Esophagus squamous epithelium (tissue), 4 donors: ENCODE measurements around the gene FMN2.

Experiments
- POLR2A ChIP-seq, 4 donors: fragments of 450-650 bp; IDR thresholded peaks; one replicate each; pipeline ENCODE4 v1.6.1; 2017; ENCODE audit warnings: antibody characterized with exemption in 4 of 4, mild to moderate bottlenecking in 4 of 4, moderate library complexity in 3 of 4
- TF ChIP-seq, protein P1 (sequence below), 6 experiments: fragments of 450-650 bp in 4 of 6; fragments of 200-600 bp in 2 of 6; sonication (generic) in 2 of 6; IDR thresholded peaks; one replicate each; pipeline ENCODE4 v1.5.1; 2016 to 2019; ENCODE audit warnings: antibody characterized with exemption in 6 of 6, mild to moderate bottlenecking in 4 of 6, moderate library complexity in 4 of 6

DNA sequence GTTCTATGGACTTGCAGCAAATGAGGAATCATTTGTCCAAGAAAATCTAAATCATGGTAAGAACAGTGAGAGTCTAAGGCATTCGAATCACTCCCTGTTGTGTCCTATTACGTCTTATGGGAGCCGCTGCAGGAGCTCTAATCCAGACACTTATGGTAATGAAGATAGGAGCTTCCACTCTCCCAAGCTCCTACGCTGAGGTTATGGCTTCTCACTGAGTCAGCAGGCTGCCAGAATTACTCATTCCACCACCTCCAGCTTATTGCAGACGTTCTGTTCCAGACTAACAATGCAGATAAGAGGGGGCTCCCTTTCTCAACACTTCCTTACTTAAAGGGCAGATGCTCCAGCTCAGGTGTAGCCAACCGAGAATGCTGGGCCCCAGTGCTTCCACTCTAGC is 307.7 kb downstream of the FMN2 start:
- TF ChIP-seq, protein P1, sequence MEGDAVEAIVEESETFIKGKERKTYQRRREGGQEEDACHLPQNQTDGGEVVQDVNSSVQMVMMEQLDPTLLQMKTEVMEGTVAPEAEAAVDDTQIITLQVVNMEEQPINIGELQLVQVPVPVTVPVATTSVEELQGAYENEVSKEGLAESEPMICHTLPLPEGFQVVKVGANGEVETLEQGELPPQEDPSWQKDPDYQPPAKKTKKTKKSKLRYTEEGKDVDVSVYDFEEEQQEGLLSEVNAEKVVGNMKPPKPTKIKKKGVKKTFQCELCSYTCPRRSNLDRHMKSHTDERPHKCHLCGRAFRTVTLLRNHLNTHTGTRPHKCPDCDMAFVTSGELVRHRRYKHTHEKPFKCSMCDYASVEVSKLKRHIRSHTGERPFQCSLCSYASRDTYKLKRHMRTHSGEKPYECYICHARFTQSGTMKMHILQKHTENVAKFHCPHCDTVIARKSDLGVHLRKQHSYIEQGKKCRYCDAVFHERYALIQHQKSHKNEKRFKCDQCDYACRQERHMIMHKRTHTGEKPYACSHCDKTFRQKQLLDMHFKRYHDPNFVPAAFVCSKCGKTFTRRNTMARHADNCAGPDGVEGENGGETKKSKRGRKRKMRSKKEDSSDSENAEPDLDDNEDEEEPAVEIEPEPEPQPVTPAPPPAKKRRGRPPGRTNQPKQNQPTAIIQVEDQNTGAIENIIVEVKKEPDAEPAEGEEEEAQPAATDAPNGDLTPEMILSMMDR (IDR thresholded peaks at IDR 0.05), result no peak
- no peak for TF ChIP-seq POLR2A (IDR thresholded peaks at IDR 0.05)
